ENCODE measurements around the gene APOL5.

The APOL5 gene

GRCh38 chr22:35742342-35743100, 24.8 kb downstream of the APOL5 start:
- WGBS = 86% methylated on average over 8 of the region's 9 CpGs
- Histone ChIP-seq H3K9me3 (ENCODE audit: insufficient read depth, low read depth, low read length) (no peaks in the 10 kb centered on the region), H3K4me3 (ENCODE audit: low read length) (no peak overlapping the region), H3K36me3 (ENCODE audit: insufficient read depth, low read length) (peaks cover 67% of the 10 kb centered on the region), H3K27ac (ENCODE audit: low read depth, low read length) (no peak overlapping the region), H3K27me3 (ENCODE audit: insufficient read depth, low read length) (no peaks in the 10 kb centered on the region), H3K9ac (ENCODE audit: low read depth, low read length) (no peak overlapping the region), H3K4me1 (ENCODE audit: insufficient read depth, low read length) (peaks cover 27% of the 10 kb centered on the region)

GRCh38 chr22:35743326-35743860, 25.7 kb downstream of the APOL5 start:
- Histone ChIP-seq H3K4me1 (ENCODE audit: insufficient read depth, low read length) (peaks cover 36% of the 10 kb centered on the region), H3K27me3 (ENCODE audit: insufficient read depth, low read length) (no peaks in the 10 kb centered on the region), H3K36me3 (ENCODE audit: insufficient read depth, low read length) (peaks cover 63% of the 10 kb centered on the region), H3K9me3 (ENCODE audit: insufficient read depth, low read depth, low read length) (no peaks in the 10 kb centered on the region), H3K9ac (ENCODE audit: low read depth, low read length) (no peak overlapping the region), H3K4me3 (ENCODE audit: low read length) (no peak overlapping the region), H3K27ac (ENCODE audit: low read depth, low read length) (no peak overlapping the region)
- WGBS = 82% methylated on average over 4 of the region's 6 CpGs

GRCh38 chr22:35746248-35746647, 28.6 kb downstream of the APOL5 start:
- H3K4me3 ChIP-seq (ENCODE audit: low read length) = no peak overlapping the region
- H3K27me3 ChIP-seq (ENCODE audit: insufficient read depth, low read length) = no peaks in the 10 kb centered on the region
- no peak overlapping the region for H3K9ac ChIP-seq (ENCODE audit: low read depth, low read length)
- H3K9me3 ChIP-seq (ENCODE audit: insufficient read depth, low read depth, low read length) = no peaks in the 10 kb centered on the region
- peaks cover 52% of the 10 kb centered on the region for H3K4me1 ChIP-seq (ENCODE audit: insufficient read depth, low read length)
- no peak overlapping the region for H3K27ac ChIP-seq (ENCODE audit: low read depth, low read length)
- 96% methylated on average over 9 of the region's 9 CpGs for WGBS
- H3K36me3 ChIP-seq (ENCODE audit: insufficient read depth, low read length) = peaks cover 50% of the 10 kb centered on the region

DNA sequence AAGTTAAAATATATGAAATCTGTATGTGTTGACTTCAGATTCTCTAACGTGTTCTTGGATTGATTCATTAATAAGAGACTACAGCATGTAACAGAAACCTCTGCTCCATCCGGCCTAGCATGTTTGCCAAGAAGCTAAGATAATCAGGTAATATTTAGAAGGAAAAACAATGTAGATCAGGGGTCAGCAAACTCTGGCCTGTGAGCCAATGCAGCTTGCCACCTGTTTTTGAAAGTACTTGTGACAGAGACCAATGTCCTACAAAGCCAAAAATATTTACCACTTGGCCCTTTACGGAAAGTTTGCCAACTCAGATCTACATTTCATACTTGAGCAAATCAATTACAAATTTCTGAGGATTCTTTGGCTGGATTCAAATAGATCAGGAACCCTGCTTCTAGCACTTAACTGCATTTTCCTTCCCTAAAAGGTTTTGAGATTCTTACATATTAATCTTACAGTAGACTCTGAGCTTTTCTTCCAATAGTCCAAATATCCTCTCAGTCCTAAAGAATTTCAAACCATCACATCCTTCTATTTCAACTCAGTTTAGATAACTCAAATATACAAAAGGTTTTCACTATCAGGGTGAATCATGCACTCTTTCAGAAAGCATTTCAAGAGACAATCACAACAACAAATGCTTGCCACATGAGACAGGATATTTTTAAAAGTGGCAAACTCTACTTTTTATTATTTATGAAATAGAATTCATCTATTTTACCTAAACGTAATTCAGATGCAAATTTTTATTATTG, 29.5 kb downstream of the APOL5 start:
- Histone ChIP-seq H3K9ac (ENCODE audit: low read depth, low read length) (no peak overlapping the region), H3K36me3 (ENCODE audit: insufficient read depth, low read length) (peaks cover 46% of the 10 kb centered on the region), H3K27ac (ENCODE audit: low read depth, low read length) (no peak overlapping the region; the same call in 1 of the 2 replicates), H3K9me3 (ENCODE audit: insufficient read depth, low read depth, low read length) (no peaks in the 10 kb centered on the region), H3K4me1 (ENCODE audit: insufficient read depth, low read length) (peaks cover 59% of the 10 kb centered on the region), H3K4me3 (ENCODE audit: low read length) (no peak overlapping the region), H3K27me3 (ENCODE audit: insufficient read depth, low read length) (no peaks in the 10 kb centered on the region)
- 89% methylated on average over 4 of the region's 4 CpGs for WGBS

GRCh38 chr22:35749808-35750207, 32.1 kb downstream of the APOL5 start:
- Histone ChIP-seq H3K9ac (ENCODE audit: low read depth, low read length) (no peak overlapping the region), H3K36me3 (ENCODE audit: insufficient read depth, low read length) (peaks cover 29% of the 10 kb centered on the region), H3K27me3 (ENCODE audit: insufficient read depth, low read length) (no peaks in the 10 kb centered on the region), H3K4me1 (ENCODE audit: insufficient read depth, low read length) (peaks cover 56% of the 10 kb centered on the region), H3K4me3 (ENCODE audit: low read length) (no peak overlapping the region), H3K9me3 (ENCODE audit: insufficient read depth, low read depth, low read length) (no peaks in the 10 kb centered on the region), H3K27ac (ENCODE audit: low read depth, low read length) (no peak overlapping the region)
- 79% methylated on average over 10 of the region's 10 CpGs for WGBS

- WGBS = 76% methylated on average over 5 of the region's 5 CpGs
Measured at GRCh38 chr22:35752006-35752862, 34.6 kb downstream of the APOL5 start.

GRCh38 chr22:35752863-35753189, 35.2 kb downstream of the APOL5 start:
- WGBS = 76% methylated on average over 3 of the region's 3 CpGs
- H3K27ac ChIP-seq (ENCODE audit: low read depth, low read length) = peak overlapping the region; percentile 28; the same call in 1 of the 2 replicates
- peaks cover 39% of the 10 kb centered on the region; the same call in 1 of the 2 replicates for H3K36me3 ChIP-seq (ENCODE audit: insufficient read depth, low read length)
- H3K4me3 ChIP-seq (ENCODE audit: low read length) = no peak overlapping the region
- H3K9ac ChIP-seq (ENCODE audit: low read depth, low read length) = no peak overlapping the region
- H3K27me3 ChIP-seq (ENCODE audit: insufficient read depth, low read length) = no peaks in the 10 kb centered on the region
- H3K4me1 ChIP-seq (ENCODE audit: insufficient read depth, low read length) = peaks cover 45% of the 10 kb centered on the region
- H3K9me3 ChIP-seq (ENCODE audit: insufficient read depth, low read depth, low read length) = no peaks in the 10 kb centered on the region

More at GRCh38 chr22:35752006-35752862, 34.6 kb downstream of the APOL5 start:
- H3K9me3 ChIP-seq (ENCODE audit: insufficient read depth, low read depth, low read length) = no peaks in the 10 kb centered on the region
- peaks cover 33% of the 10 kb centered on the region; the same call in 1 of the 2 replicates for H3K36me3 ChIP-seq (ENCODE audit: insufficient read depth, low read length)
- no peak overlapping the region for H3K4me3 ChIP-seq (ENCODE audit: low read length)
- H3K27ac ChIP-seq (ENCODE audit: low read depth, low read length) = peak overlapping the region; percentile 28; the same call in 1 of the 2 replicates
- H3K9ac ChIP-seq (ENCODE audit: low read depth, low read length) = no peak overlapping the region
- H3K4me1 ChIP-seq (ENCODE audit: insufficient read depth, low read length) = peaks cover 51% of the 10 kb centered on the region
- no peaks in the 10 kb centered on the region for H3K27me3 ChIP-seq (ENCODE audit: insufficient read depth, low read length)

DNA sequence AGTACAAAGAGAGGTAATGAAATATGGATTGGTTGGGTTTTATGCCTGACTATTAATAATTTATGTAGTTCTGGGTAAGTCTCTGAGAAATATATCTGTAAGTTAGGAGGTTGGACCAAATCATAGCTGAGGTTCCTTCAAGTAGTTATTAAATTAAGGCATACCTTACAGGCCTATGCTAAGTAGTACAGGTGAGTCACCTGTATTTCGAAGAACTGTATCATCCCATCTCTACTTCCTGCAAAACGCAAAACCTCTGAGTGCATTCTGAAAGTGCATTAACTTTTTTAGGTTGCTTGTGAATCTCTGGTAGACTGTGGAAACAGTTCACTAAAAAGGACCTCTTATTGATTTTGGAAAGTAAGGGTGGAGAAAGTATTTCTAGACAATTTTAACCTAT, 37.1 kb downstream of the APOL5 start:
- H3K4me1 ChIP-seq (ENCODE audit: insufficient read depth, low read length) = peaks cover 26% of the 10 kb centered on the region
- no peak overlapping the region for H3K4me3 ChIP-seq (ENCODE audit: low read length)
- H3K9me3 ChIP-seq (ENCODE audit: insufficient read depth, low read depth, low read length) = no peaks in the 10 kb centered on the region
- 100% methylated on average over 2 of the region's 2 CpGs for WGBS
- H3K27ac ChIP-seq (ENCODE audit: low read depth, low read length) = no peak overlapping the region
- H3K36me3 ChIP-seq (ENCODE audit: insufficient read depth, low read length) = peaks cover 58% of the 10 kb centered on the region
- H3K9ac ChIP-seq (ENCODE audit: low read depth, low read length) = no peak overlapping the region
- H3K27me3 ChIP-seq (ENCODE audit: insufficient read depth, low read length) = no peaks in the 10 kb centered on the region

DNA sequence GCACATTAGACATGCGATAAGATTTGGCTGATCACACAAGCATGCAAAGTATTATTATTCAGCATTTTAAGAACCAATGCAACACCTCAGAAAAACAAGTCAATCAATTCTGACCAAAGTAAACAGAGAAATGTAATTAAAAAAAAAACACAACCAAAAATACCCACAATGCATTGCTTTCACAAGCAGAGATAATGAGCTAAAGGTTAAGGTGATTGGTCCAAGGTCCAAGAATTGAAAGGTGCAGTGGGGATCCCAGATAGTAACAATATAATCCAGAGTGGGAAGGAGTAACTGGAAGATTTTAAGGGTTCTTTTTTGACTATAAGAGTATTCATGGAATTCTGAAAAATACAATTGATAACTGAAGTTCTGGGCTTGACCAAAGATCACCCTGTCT, 39.0 kb downstream of the APOL5 start:
- 100% methylated on average over 1 of the region's 1 CpG for WGBS
- H3K4me1 ChIP-seq (ENCODE audit: insufficient read depth, low read length) = peaks cover 18% of the 10 kb centered on the region

DNA sequence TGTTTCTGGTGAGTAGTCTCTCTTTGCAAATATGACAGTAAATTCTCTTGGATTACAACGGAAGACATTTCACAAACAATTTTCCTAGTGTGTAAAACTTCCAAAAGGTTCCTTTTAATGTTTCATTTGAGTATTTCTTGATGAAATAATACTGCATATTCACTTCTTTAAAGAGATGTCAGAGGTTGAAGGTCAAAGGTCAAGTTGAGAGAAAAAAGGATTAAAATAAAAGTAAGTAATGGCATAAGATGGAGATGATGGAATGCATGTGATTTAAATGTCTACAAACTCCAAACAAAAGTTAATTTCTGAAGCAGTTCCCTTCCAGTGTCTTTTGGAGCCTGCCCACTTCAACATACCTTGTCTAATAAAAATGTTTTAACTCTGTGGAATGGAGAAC, 40.7 kb downstream of the APOL5 start:
- WGBS = 100% methylated on average over 1 of the region's 1 CpG
- Histone ChIP-seq H3K4me1 (ENCODE audit: insufficient read depth, low read length) (peaks cover 1% of the 10 kb centered on the region; the same call in 1 of the 2 replicates), H3K9me3 (ENCODE audit: insufficient read depth, low read depth, low read length) (no peaks in the 10 kb centered on the region), H3K4me3 (ENCODE audit: low read length) (no peak overlapping the region), H3K27me3 (ENCODE audit: insufficient read depth, low read length) (no peaks in the 10 kb centered on the region), H3K36me3 (ENCODE audit: insufficient read depth, low read length) (peaks cover 73% of the 10 kb centered on the region), H3K27ac (ENCODE audit: low read depth, low read length) (no peak overlapping the region), H3K9ac (ENCODE audit: low read depth, low read length) (no peak overlapping the region)

More for the DNA sequence above, 39.0 kb downstream of the APOL5 start:
- Histone ChIP-seq H3K36me3 (ENCODE audit: insufficient read depth, low read length) (peaks cover 78% of the 10 kb centered on the region), H3K9me3 (ENCODE audit: insufficient read depth, low read depth, low read length) (no peaks in the 10 kb centered on the region), H3K27me3 (ENCODE audit: insufficient read depth, low read length) (no peaks in the 10 kb centered on the region), H3K9ac (ENCODE audit: low read depth, low read length) (no peak overlapping the region), H3K4me3 (ENCODE audit: low read length) (no peak overlapping the region), H3K27ac (ENCODE audit: low read depth, low read length) (no peak overlapping the region)
